K562 (cell line): ENCODE measurements around the gene TENM3. TPM values are rescaled to one million over a fixed set of nuclear protein-coding genes. Genes with fewer than 3 reads are reported as not detected.

Experiments
- ATAC-seq: fragments of 200-7000 bp; cut with Tn5 transposase; 3 replicates; pipeline ENCODE4 v1.9.1; 2020; ENCODE audit warnings: moderate library complexity
- BruUV-seq: library from RNA; stranded (reverse); fragments of 400-500 nt; replicated peaks from 2 replicates; lab custom pipeline; 2021; lab: Mats Ljungman, UMichigan
- CTCF ChIA-PET: fragments of 300-600 bp; formaldehyde crosslinking; extraction: SDS; loops from one replicate; lab custom pipeline; 2021; ENCODE audit warnings: low intra/inter-chr PET ratio; lab: Yijun Ruan, JAX
- POLR2A ChIA-PET: fragments of 300-600, 350-650 bp; sonication (Branson Sonifier 250); formaldehyde crosslinking; extraction: SDS; loops from one replicate; lab custom pipeline; 2021; ENCODE audit warnings: antibody characterized with exemption, inconsistent platforms; lab: Yijun Ruan, JAX
- DNase-seq, 4 experiments: peaks; one replicate each; pipeline versions ENCODE4 v3.0.0 to v3.0.0-alpha.2; 2011 to 2018; ENCODE audit warnings: low spot score in 3 of 4, mixed read lengths in 3 of 4; ENCODE audit errors: extremely low read depth in 1 of 4
- FAIRE-seq: peaks from 2 replicates; lab custom pipeline; 2011; peaks lifted over from hg19 to GRCh38; lab: Jason Lieb, UNC
- H2AFZ ChIP-seq: 2 replicates; pipeline ENCODE4 v1.6.0; 2011; ENCODE audit warnings: low read depth, low read length, control low read depth, inconsistent platforms
- H3K27ac ChIP-seq: fragments of 200-600 bp; 3 replicates; pipeline ENCODE4 v1.8.0; 2011; ENCODE audit warnings: low read depth, mild to moderate bottlenecking, control low read depth, inconsistent platforms, low read length, moderate library complexity, mixed read lengths; ENCODE audit errors: extremely low read depth
- H3K27me3 ChIP-seq, 2 experiments: fragments of 300-600 bp in 1 of 2; 2 replicates in 1 of 2; 3 replicates in 1 of 2; pipeline versions ENCODE4 v1.6.0 to v1.8.0; 2011; ENCODE audit warnings: inconsistent platforms in 2 of 2, low read length in 2 of 2, mild to moderate bottlenecking in 1 of 2, mixed read lengths in 1 of 2, moderate library complexity in 1 of 2; ENCODE audit not compliant: control insufficient read depth in 2 of 2, insufficient read depth in 2 of 2
- H3K36me3 ChIP-seq: fragments of 300-600 bp; 3 replicates; pipeline ENCODE4 v1.8.0; 2011; ENCODE audit warnings: mild to moderate bottlenecking, low read length, inconsistent platforms; ENCODE audit not compliant: control insufficient read depth, insufficient read depth
- H3K4me1 ChIP-seq, 2 experiments: fragments of 200-600 bp in 1 of 2; replicated peaks in 1 of 2; 2 replicates in 1 of 2; 3 replicates in 1 of 2; pipeline versions ENCODE4 v1.5.1 to v1.8.0; 2011; ENCODE audit warnings: inconsistent platforms in 2 of 2, low read length in 2 of 2, mild to moderate bottlenecking in 1 of 2, mixed read lengths in 1 of 2, moderate library complexity in 1 of 2; ENCODE audit not compliant: control insufficient read depth in 2 of 2, insufficient read depth in 2 of 2
- H3K4me2 ChIP-seq: 2 replicates; pipeline ENCODE4 v1.6.1; 2011; ENCODE audit warnings: low read length, control low read depth, inconsistent platforms, mixed read lengths; ENCODE audit not compliant: insufficient read depth
- H3K4me3 ChIP-seq: fragments of 200-600 bp; sonication (generic), shearing (Covaris generic); 2 replicates; pipeline ENCODE4 v1.5.1; 2016; ENCODE audit warnings: control low read depth, inconsistent platforms
- H3K79me2 ChIP-seq: fragments of 200-600 bp; 3 replicates; pipeline ENCODE4 v1.8.0; 2011; ENCODE audit warnings: low read length, inconsistent platforms; ENCODE audit not compliant: control insufficient read depth, insufficient read depth
- H3K9ac ChIP-seq, 2 experiments: 2 replicates each; pipeline versions ENCODE4 v1.6.0 to v1.6.1; 2011; ENCODE audit warnings: low read depth in 2 of 2, low read length in 2 of 2, control low read depth in 1 of 2, inconsistent platforms in 1 of 2, mild to moderate bottlenecking in 1 of 2, mixed read lengths in 1 of 2; ENCODE audit not compliant: insufficient read depth in 1 of 2
- H3K9me1 ChIP-seq: one replicate; pipeline ENCODE4 v1.6.0; 2011; ENCODE audit warnings: inconsistent platforms, mild to moderate bottlenecking, low read length, moderate library complexity; ENCODE audit not compliant: control insufficient read depth, insufficient read depth
- H3K9me3 ChIP-seq: replicated peaks from 2 replicates; pipeline ENCODE4 v1.5.1; 2011; ENCODE audit warnings: low read depth, low read length, inconsistent platforms; ENCODE audit not compliant: control insufficient read depth, insufficient read depth
- H4K20me1 ChIP-seq: replicated peaks from 2 replicates; pipeline ENCODE4 v1.6.1; 2011; ENCODE audit warnings: low read length, inconsistent platforms, mixed read lengths; ENCODE audit not compliant: control insufficient read depth, insufficient read depth
- ARHGAP35 ChIP-seq: fragments of 450-650 bp; IDR thresholded peaks from 2 replicates; pipeline ENCODE4 v1.6.1; 2018; ENCODE audit not compliant: partially characterized antibody
- BRF1 ChIP-seq: IDR thresholded peaks from 3 replicates; pipeline ENCODE4 v1.6.1; 2011; ENCODE audit warnings: borderline replicate concordance, mild to moderate bottlenecking; ENCODE audit not compliant: insufficient read length; ENCODE audit errors: extremely low read depth
- E2F8 ChIP-seq: fragments of 450-650 bp; IDR thresholded peaks from 2 replicates; pipeline ENCODE4 v1.7.1; 2018; ENCODE audit warnings: mild to moderate bottlenecking, low read depth; ENCODE audit not compliant: partially characterized antibody
- FOXA3 ChIP-seq, 2 experiments: fragments of 450-650 bp in 1 of 2; sonication (generic) in 1 of 2; formaldehyde crosslinking; IDR thresholded peaks in 1 of 2; conservative IDR thresholded peaks in 1 of 2; 2 replicates each; pipeline versions ENCODE4 v1.4.0 to v1.8.0; 2020 to 2022; ENCODE audit warnings: mild to moderate bottlenecking in 2 of 2, missing genetic modification reagents in 1 of 2
- MTF1 ChIP-seq: fragments of 250-450 bp; sonication (Bioruptor Pico); IDR thresholded peaks from 2 replicates; pipeline ENCODE4 v1.9.0; 2021; ENCODE audit warnings: moderate library complexity, mild to moderate bottlenecking, inconsistent platforms, borderline replicate concordance
- NR2C2 ChIP-seq, 2 experiments: fragments of 200-800 bp in 1 of 2; sonication (Bioruptor generic) in 1 of 2; sonication (generic) in 1 of 2; formaldehyde crosslinking in 1 of 2; IDR thresholded peaks; 2 replicates each; pipeline versions ENCODE4 v1.6.1 to v1.8.0; 2016 to 2022; ENCODE audit warnings: mild to moderate bottlenecking in 1 of 2, missing compliant biosample characterization in 1 of 2, missing genetic modification characterization in 1 of 2, missing genetic modification reagents in 1 of 2
- SIN3A ChIP-seq, 2 experiments: fragments of 150-350 bp in 1 of 2; IDR thresholded peaks; 2 replicates each; pipeline ENCODE4 v1.6.1; 2011 to 2016; ENCODE audit warnings: borderline replicate concordance in 2 of 2, low read depth in 2 of 2, low read length in 2 of 2, mild to moderate bottlenecking in 2 of 2, moderate library complexity in 2 of 2; ENCODE audit not compliant: control insufficient read depth in 1 of 2
- TEAD4 ChIP-seq, 2 experiments: sonication (generic) in 1 of 2; formaldehyde crosslinking in 1 of 2; IDR thresholded peaks; 2 replicates each; pipeline versions ENCODE4 v1.6.1 to v1.8.0; 2012 to 2022; ENCODE audit warnings: borderline replicate concordance in 1 of 2, inconsistent platforms in 1 of 2, low read length in 1 of 2, mild to moderate bottlenecking in 1 of 2, missing genetic modification reagents in 1 of 2
- XRCC5 ChIP-seq: fragments of 200-400 bp; formaldehyde crosslinking; IDR thresholded peaks from 2 replicates; pipeline ENCODE4 v1.6.1; 2017; ENCODE audit warnings: low read depth, mild to moderate bottlenecking, low read length
- ZFP30 ChIP-seq: fragments of 250-450 bp; sonication (Bioruptor Pico); IDR thresholded peaks from 2 replicates; pipeline ENCODE4 v1.8.0; 2022; ENCODE audit warnings: moderate library complexity, mild to moderate bottlenecking, inconsistent platforms, borderline replicate concordance
- ZNF263 ChIP-seq: sonication (generic); formaldehyde crosslinking; IDR thresholded peaks from 2 replicates; pipeline ENCODE4 v1.8.0; 2022; ENCODE audit warnings: mild to moderate bottlenecking, missing genetic modification reagents, borderline replicate concordance
- ZNF764 ChIP-seq: fragments of 250-450 bp; sonication (Bioruptor Pico); IDR thresholded peaks from 2 replicates; pipeline ENCODE4 v1.4.0; 2020; ENCODE audit warnings: low read depth, mild to moderate bottlenecking, moderate library complexity
- WGBS: fragments of 100-300 bp; shearing (Covaris generic); methylation state at CpG from one replicate; pipeline ENCODE4 v1.1.6; 2016; ENCODE audit warnings: low coverage, mixed read lengths; ENCODE audit not compliant: insufficient coverage; ENCODE audit errors: missing lambda C conversion rate; 5-methylcytosine and 5-hydroxymethylcytosine counted together
- in situ Hi-C: fragments of 300-500 bp; cut with MboI; formaldehyde crosslinking; loops from 4 replicates; pipeline ENCODE4 v1.15.0; 2018; ENCODE audit warnings: inconsistent platforms, mixed read lengths
- intact Hi-C: fragments of 100-400 bp; cut with micrococcal nuclease; formaldehyde crosslinking; loops from 2 replicates; pipeline ENCODE4 v1.14.2; 2022
- polyA plus RNA-seq, 8 experiments: library from polyadenylated mRNA; depleted of rRNA in 4 of 8; stranded (reverse) in 5 of 8; unstranded in 3 of 8; fragments of >200 nt; fragmentation: Nextera tagmentation in 2 of 8; fragmentation: Illumina TruSeq in 1 of 8; extraction: Ambion mirVana in 2 of 8; extraction: Trizol in 1 of 8; gene quantifications; 2 replicates each; pipeline versions ENCODE4 v1.2.1 to v1.2.3, GENCODE V29; 2011 to 2014; ENCODE audit warnings: inconsistent platforms in 1 of 8, missing spikeins in 1 of 8
- total RNA-seq, 7 experiments: library from RNA; depleted of rRNA in 6 of 7; stranded (reverse); fragments of >200 nt in 6 of 7; fragmentation: Illumina TruSeq in 2 of 7; extraction: Trizol in 2 of 7; gene quantifications; 2 replicates each; pipeline versions ENCODE4 v1.2.1 to v1.2.3, GENCODE V29; 2011 to 2021; ENCODE audit warnings: low replicate concordance in 1 of 7
- TF ChIP-seq, protein P1 (sequence below): IDR thresholded peaks from 2 replicates; pipeline ENCODE4 v1.6.1; 2014; ENCODE audit warnings: antibody characterized with exemption

Gene TENM3
- total and polyA plus RNA-seq, 9 of the 15 experiments (the other 6 are each of a cell fraction or from before 2014, with no cell fraction given), result 0.01 to 0.02 TPM; not detected in 7

- 3% methylated on average over 8 of the region's 8 CpGs for WGBS
- no TSS peak for BruUV-seq
- H3K27ac ChIP-seq, result no peak overlapping the region
- peaks cover 6 to 24% of the 10 kb centered on the region in 2 experiments; a peak in 3 of 5 replicates for H3K27me3 ChIP-seq
- no peaks in the 10 kb centered on the region for H4K20me1 ChIP-seq
- H3K4me1 ChIP-seq, result no peaks in the 10 kb centered on the region
- intact Hi-C loops, result no loop called here
- in situ Hi-C loops, result no loop called here
- H3K9ac ChIP-seq, result no peak overlapping the region
- no peaks in the 10 kb centered on the region for H3K9me3 ChIP-seq
- no peak overlapping the region for H3K4me3 ChIP-seq
- no peaks in the 10 kb centered on the region for H3K79me2 ChIP-seq
- POLR2A ChIA-PET, result no interaction called here
- no peak for DNase-seq
- no peak overlapping the region for H2AFZ ChIP-seq
- CTCF ChIA-PET, result no interaction called here
- FAIRE-seq, result no peak
- no peaks in the 10 kb centered on the region for H3K36me3 ChIP-seq
- no peak overlapping the region for H3K4me2 ChIP-seq
- H3K9me1 ChIP-seq, result no peaks in the 10 kb centered on the region
- no peak for ATAC-seq
- TF ChIP-seq ARHGAP35, result no peak
- no peak for TF ChIP-seq XRCC5
- no peak for TF ChIP-seq ZFP30 (CRISPR knock-in tag)
- no peak for TF ChIP-seq BRF1
- no peak for TF ChIP-seq TEAD4 (IDR thresholded peaks at IDR 0.05; ENCODE audit: low read length)
- no peak for TF ChIP-seq TEAD4 (CRISPR knock-in tag; IDR thresholded peaks at IDR 0.05; ENCODE audit: borderline replicate concordance)
- no peak for TF ChIP-seq NR2C2 (CRISPR knock-in tag; IDR thresholded peaks at IDR 0.05)
- TF ChIP-seq NR2C2 (tag; IDR thresholded peaks at IDR 0.05), result no peak
- no peak for TF ChIP-seq SIN3A (IDR thresholded peaks at IDR 0.05; ENCODE audit: borderline replicate concordance in 2 of 2, control insufficient read depth in 1 of 2, low read depth in 2 of 2, low read length in 2 of 2)
- TF ChIP-seq, protein P1, sequence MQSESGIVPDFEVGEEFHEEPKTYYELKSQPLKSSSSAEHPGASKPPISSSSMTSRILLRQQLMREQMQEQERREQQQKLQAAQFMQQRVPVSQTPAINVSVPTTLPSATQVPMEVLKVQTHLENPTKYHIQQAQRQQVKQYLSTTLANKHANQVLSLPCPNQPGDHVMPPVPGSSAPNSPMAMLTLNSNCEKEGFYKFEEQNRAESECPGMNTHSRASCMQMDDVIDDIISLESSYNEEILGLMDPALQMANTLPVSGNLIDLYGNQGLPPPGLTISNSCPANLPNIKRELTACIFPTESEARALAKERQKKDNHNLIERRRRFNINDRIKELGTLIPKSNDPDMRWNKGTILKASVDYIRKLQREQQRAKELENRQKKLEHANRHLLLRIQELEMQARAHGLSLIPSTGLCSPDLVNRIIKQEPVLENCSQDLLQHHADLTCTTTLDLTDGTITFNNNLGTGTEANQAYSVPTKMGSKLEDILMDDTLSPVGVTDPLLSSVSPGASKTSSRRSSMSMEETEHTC, result no peak
- no peak for TF ChIP-seq E2F8
- TF ChIP-seq ZNF263 (CRISPR knock-in tag), result no peak
- TF ChIP-seq ZNF764, result no peak
- no peak for TF ChIP-seq FOXA3 (CRISPR knock-in tag; conservative IDR thresholded peaks at IDR 0.05 in 1 of 2, IDR thresholded peaks at IDR 0.05 in 1 of 2)
- no peak for TF ChIP-seq MTF1 (CRISPR knock-in tag)
Measured at GRCh38 chr4:182775075-182775474, 531.9 kb downstream of the TENM3 start.
